GM12874 (cell line): ENCODE results near the gene ELOF1.

Experiments used
- CTCF ChIP-seq: IDR thresholded peaks from 2 replicates; pipeline ENCODE4 v1.5.1; 2011; ENCODE audit warnings: low read depth, mild to moderate bottlenecking, control low read depth, low read length, moderate library complexity; ENCODE audit not compliant: insufficient read depth

ELOF1 gene

GRCh38 chr19:11556634-11557420 is 2.2 kb downstream of the ELOF1 start:
- TF ChIP-seq CTCF = no peak

- no peak for TF ChIP-seq CTCF
Observed at GRCh38 chr19:11555246-11555645, 3.8 kb downstream of the ELOF1 start.

GRCh38 chr19:11554160-11554559 is 4.9 kb downstream of the ELOF1 start:
- TF ChIP-seq CTCF = no peak

- TF ChIP-seq CTCF = no peak
Observed at GRCh38 chr19:11552666-11553372, 6.2 kb downstream of the ELOF1 start.

- peak; percentile 51; the same call in 1 of the 2 replicates for TF ChIP-seq CTCF
Observed at GRCh38 chr19:11551603-11552235, 7.3 kb downstream of the ELOF1 start.

GRCh38 chr19:11550265-11550664 is 8.8 kb downstream of the ELOF1 start:
- TF ChIP-seq CTCF = no peak

- no peak for TF ChIP-seq CTCF
Observed at GRCh38 chr19:11549386-11549953, 9.6 kb downstream of the ELOF1 start.
